ENCODE results near the gene LRTM2.

DNA sequence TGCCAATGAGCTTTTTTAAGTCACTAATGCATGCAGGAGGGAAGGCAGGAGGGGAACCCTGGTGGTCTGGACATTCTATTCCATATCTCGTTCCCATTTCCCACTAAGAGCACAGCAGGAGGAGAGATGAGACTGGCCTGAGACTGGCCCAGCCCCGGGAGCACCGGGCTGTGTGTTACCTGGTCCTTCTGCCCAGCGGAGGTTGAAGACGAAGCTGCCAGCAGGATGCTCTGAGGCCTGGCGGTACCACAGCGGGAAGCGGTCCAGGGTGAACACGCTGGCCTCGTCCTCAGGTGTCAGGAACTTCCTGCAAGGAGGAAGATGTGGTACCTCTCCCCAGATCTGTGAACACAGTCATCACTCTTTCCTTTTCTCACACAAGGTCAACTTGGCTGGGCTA, 23.9 kb downstream of the LRTM2 start:
- TF ChIP-seq, protein P1, sequence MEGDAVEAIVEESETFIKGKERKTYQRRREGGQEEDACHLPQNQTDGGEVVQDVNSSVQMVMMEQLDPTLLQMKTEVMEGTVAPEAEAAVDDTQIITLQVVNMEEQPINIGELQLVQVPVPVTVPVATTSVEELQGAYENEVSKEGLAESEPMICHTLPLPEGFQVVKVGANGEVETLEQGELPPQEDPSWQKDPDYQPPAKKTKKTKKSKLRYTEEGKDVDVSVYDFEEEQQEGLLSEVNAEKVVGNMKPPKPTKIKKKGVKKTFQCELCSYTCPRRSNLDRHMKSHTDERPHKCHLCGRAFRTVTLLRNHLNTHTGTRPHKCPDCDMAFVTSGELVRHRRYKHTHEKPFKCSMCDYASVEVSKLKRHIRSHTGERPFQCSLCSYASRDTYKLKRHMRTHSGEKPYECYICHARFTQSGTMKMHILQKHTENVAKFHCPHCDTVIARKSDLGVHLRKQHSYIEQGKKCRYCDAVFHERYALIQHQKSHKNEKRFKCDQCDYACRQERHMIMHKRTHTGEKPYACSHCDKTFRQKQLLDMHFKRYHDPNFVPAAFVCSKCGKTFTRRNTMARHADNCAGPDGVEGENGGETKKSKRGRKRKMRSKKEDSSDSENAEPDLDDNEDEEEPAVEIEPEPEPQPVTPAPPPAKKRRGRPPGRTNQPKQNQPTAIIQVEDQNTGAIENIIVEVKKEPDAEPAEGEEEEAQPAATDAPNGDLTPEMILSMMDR (IDR thresholded peaks at IDR 0.05) = no peak
- TF ChIP-seq POLR2A (IDR thresholded peaks at IDR 0.05) = no peak

Data from transverse colon (tissue), 3 donors.